GM18520 (cell line): ENCODE data around the gene BZW2.

Experiments used
- ATAC-seq: cut with Tn5 transposase; IDR thresholded peaks from one replicate; pipeline ENCODE4 v1.9.1; 2021; ENCODE audit not compliant: unreplicated experiment

BZW2 gene

DNA sequence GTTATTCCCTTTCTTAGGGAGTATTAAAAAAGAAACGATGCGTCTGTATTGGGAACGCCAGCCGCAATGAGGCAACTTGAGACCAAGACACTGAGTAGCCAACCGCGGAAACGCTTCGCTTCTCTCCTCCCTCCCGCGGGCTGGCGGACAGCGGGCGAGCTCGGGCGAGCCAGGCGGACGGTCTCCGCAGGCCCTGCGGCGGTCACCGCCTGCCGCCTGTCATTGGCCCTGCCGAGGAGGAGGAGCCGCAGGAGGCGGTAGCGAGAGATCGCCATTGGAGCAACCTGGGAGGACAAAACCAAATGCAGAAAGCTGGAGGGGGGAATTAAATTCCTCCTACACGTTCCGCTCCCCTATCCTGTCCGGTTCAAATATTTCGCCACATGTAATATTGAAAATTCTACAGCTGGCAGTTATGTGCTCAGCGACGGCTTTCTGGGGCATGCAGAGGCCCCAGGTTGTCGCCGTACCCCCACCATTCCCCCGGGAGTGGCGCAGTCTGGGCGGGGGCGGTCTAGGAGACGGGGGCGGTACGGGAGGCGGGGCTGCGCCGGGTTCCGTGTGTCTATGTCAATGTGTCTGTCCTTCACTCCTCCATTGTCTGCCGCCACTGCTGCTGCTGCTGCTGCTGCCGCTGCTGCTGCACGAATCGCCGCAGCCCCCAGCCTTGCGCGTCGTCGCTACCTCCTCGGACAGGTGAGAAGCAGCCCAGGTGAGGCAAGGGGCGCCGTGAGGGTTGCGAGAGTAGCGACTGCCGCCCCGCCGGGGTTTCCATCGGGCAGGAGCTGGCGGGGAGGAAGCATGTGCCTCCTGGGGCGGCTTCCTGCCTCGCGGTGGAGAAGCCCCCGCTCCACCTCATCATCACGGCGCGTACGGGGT is at the start of gene BZW2, which contains the start of gene ANKMY2:
Gene BZW2 (plus strand): TSS at position 589 of the 879 bp plus-strand sequence. CDS start 19,263 bp downstream, outside the sequence.
Gene ANKMY2 (minus strand): TSS at position 162 of the 879 bp plus-strand sequence. CDS start 181 bp downstream, outside the sequence.
- peak; percentile 98 for ATAC-seq

DNA sequence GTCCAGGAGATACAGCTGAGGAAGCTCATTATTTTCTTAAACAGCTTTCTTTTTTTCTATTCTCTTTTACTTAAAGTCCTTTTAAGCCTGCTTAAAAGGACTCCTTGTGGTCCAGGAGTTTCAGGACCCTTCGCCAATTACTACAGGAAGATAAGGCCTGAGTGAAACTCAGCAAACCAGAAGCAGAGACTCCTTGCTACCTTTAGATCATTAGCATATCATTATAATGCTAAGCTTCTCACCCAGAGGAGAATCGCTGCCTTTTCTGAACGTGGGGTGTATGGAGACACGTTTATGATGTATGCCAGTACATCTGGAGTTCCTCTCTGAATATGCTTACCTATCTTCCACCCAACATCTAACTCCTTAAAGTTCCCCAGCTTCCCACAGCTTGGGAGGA is 48.0 kb upstream of the BZW2 start:
- no peak for ATAC-seq

DNA sequence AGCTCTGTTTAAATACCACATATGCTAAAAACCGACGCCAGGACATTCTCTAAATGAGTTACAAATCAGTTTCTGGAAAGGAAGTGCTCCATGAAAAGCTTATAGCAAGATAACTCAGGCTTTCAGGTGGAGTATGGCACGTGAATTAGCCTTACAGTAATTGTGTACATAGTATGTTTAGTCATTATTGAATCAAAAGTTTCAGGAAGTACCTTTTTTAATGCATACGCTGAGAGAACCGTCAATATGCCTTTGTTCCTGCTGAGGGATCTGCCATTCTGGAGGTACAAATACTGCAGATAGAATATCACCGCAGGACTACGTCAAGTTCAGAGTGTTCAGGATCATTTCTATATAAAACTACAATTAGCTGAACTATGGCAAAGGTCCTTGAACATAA is 46.1 kb upstream of the BZW2 start:
- no peak for ATAC-seq

DNA sequence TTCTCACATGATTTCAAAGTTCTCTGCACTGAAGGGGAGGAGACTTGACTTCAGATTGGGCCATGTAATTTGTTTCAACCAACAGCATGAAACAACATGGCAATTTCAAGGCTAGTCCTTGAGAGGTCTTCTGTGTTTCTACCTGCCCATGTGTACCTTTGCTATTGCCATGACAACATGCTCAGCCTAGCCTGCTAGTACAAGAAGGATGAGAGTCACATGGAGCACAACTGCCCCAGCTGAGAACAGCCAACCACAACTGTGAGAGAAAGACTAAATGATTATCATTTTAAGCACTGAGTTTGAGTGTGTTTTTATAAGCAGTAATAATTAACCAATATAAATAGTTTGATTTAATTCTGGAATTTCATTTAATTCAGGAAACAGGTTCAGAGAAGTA is 42.3 kb upstream of the BZW2 start:
- no peak for ATAC-seq

GRCh38 chr7:16604054-16604453 is 41.9 kb upstream of the BZW2 start:
- ATAC-seq = no peak

- ATAC-seq = no peak
Measured at GRCh38 chr7:16606704-16607103, 39.3 kb upstream of the BZW2 start.

- ATAC-seq = peak; percentile 69
Measured at GRCh38 chr7:16609842-16610450, 36.0 kb upstream of the BZW2 start.

GRCh38 chr7:16611711-16612110 is 34.3 kb upstream of the BZW2 start:
- ATAC-seq = no peak

GRCh38 chr7:16615228-16615627 is 30.8 kb upstream of the BZW2 start:
- ATAC-seq = no peak

DNA sequence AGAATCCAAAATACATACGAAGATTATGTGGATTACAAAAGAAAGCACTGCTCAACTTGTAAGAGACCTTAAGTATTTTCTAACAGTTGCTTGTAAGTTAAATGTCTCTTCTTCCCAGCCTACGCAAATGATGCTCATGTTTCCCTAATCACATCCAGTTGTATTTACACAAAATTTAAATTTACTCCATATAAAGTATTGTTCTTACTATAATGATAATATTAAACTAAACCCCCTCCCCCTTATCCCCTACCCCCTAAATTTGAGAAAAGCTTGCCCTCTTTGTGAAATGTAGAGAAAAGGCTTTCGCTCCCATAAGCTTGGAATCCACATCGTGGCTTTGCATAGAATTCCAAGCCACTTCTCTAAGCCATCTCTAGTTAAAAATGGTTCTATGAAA is 29.9 kb upstream of the BZW2 start:
- ATAC-seq = no peak

DNA sequence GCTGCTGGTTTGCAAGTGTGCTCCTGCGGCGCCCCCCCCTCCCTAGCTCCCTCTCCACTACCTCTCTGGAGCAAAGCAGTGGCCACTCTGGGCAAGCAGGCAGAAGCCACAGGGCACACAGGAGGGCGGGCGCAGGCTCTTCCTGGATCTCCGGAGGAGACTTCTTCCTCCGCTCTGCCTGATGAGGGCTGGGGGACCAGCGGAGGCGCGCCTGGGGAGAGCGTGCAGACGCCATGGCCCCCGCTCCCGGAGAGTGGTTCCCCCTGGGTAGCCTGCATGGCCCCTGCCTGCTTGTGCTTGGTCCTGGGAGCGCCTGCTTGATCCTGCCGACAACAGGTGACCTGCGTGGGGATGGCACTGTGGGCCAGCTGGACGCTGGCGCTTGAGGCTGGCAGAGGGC is 29.4 kb upstream of the BZW2 start:
- ATAC-seq = no peak

GRCh38 chr7:16619979-16620408 is 26.0 kb upstream of the BZW2 start:
- ATAC-seq = peak; percentile 92

GRCh38 chr7:16626388-16626787 is 19.6 kb upstream of the BZW2 start:
- no peak for ATAC-seq

DNA sequence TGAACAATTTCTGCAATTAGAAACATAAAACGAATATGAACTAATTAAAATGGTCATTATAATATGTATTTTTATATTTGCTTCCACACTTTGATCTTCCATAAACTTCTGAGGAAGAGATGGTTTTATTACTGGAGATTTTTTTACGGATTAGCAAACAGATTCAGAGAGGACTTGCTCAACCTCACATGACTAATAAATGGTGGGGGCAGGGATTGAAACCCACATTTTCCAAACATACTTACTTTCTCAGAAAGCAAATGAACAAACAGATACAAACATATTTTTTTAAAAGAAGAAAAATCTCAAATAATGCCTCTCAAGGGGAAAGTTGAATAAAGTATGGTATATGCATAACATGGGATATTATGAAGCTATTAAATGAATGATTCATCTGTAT is 18.7 kb upstream of the BZW2 start:
- no peak for ATAC-seq

- no peak for ATAC-seq
Measured at GRCh38 chr7:16630654-16631053, 15.3 kb upstream of the BZW2 start.

DNA sequence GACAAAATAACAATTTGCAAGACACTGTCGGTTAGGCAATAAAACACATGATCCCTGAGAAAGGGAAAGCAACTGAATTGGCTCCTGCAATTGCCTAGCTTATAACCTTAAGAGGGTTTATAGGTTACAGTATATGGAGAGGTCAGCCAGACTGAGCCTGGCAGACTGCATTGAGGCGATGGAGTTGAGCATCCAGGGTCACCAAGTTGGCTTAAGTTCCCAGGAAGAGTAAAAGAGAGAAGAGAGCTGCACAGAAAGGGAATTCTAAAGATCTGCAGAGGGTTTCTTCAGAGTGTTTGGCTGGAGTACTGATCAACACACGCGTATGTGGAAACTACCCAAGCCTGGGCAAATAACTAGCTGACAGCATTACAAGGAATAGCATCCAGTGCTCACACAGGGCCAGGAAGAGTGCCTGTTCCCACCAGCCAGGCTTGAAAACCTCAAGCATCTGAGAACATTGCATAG is 11.7 kb upstream of the BZW2 start:
- ATAC-seq = no peak

DNA sequence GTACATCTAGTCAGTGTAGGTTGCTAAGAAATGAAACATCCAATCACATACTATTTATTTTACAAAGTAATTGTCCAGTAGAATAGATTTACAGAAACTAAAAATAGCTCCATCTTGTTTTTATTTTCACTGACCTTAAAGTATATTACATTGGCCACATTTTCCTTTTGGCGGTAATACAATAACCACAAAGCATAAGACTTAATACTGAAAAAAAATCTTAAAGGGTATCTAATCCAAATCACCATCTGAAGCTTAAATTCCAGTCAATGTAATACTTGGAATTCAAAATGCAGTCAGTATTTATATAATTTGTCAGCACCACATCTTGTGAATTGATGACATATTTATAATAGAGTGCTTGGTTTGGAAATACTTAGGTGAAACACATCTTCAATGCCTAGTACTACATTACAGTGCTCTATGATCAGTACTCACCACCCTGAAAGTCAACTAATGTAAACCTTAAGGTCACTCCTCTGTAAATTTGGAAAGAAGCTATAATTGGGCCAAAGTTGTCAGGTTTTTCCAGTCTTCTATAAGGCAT is 9.4 kb upstream of the BZW2 start:
- ATAC-seq = no peak

DNA sequence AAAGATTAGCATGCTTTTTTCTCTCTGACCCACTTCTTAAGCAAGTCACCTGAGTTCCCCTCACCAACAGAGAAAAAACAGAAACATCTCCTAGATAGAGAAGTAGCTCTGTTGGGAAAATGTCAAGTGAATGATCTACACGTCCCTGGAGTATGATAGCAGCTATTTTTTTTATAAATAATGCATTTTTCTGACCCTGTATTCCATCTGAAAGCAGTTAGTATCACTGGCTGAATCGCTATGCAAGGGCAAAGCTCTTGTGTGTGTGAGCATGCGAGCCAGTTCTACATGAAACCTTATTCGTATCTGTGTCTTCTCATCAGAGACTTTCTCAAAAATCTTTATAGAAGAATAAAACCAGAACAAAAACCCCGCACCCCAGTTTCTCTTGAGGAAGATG is 8.6 kb upstream of the BZW2 start:
- no peak for ATAC-seq

DNA sequence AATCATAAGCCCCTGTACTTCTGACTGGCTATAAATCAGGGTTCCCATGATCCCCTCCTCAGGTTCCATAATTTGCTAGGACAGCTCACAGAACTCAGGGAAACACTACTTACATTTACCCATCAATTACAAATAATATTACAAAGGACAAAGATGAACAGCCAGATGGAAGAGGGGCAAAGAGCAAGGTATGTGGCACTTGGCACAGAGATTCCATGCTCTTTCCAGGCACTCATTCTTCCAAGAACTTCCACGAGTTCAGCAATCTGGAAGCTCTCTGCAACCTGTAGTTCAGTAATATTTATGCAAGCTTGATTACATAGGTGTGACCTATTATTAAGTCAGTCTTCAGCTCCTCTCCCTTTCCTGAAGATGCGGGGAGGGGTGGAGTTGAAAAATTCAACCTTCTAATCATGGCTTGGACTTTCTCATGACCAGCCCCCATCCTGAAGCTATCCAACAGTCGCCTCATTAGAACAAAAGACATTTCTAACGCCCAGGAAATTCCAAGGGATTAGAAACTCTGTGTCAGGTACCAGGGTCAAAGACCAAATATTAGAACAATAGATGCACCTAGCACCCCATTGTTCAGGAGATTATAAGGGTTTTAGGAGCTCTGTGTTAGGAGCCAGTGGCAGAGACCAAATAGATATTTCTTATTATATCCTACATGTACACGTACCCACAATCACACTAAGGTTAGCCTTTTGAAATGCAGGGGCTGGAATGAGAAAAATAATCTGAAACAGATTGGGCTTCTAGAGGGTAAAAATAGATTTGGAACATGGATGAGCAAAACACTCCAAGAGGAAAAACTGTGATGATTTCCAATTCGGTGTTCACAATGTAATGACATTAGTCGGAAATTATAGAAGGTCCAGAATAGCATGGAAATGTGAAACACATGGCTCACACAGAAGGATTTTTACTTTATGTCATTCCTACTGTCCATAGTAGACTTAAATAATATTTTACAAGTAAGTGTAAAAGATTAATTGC is 7.4 kb upstream of the BZW2 start:
- no peak for ATAC-seq

GRCh38 chr7:16644157-16644556 is 1.8 kb upstream of the BZW2 start:
- ATAC-seq = no peak
